A549 (cell line): Measurements from ENCODE around the gene KDM6B.

ENCODE experiments used
- POLR2A ChIP-seq: IDR thresholded peaks from 2 replicates; pipeline ENCODE4 v1.6.1; 2012; ENCODE audit warnings: mild to moderate bottlenecking, low read length
- TF ChIP-seq, protein P1 (sequence below): IDR thresholded peaks from 2 replicates; pipeline ENCODE4 v1.6.1; 2012
- TF ChIP-seq, protein P2 (sequence below): fragments of >200 bp; sonication (Bioruptor Twin); formaldehyde crosslinking; IDR thresholded peaks from 3 replicates; pipeline ENCODE4 v1.5.1; 2016

DNA sequence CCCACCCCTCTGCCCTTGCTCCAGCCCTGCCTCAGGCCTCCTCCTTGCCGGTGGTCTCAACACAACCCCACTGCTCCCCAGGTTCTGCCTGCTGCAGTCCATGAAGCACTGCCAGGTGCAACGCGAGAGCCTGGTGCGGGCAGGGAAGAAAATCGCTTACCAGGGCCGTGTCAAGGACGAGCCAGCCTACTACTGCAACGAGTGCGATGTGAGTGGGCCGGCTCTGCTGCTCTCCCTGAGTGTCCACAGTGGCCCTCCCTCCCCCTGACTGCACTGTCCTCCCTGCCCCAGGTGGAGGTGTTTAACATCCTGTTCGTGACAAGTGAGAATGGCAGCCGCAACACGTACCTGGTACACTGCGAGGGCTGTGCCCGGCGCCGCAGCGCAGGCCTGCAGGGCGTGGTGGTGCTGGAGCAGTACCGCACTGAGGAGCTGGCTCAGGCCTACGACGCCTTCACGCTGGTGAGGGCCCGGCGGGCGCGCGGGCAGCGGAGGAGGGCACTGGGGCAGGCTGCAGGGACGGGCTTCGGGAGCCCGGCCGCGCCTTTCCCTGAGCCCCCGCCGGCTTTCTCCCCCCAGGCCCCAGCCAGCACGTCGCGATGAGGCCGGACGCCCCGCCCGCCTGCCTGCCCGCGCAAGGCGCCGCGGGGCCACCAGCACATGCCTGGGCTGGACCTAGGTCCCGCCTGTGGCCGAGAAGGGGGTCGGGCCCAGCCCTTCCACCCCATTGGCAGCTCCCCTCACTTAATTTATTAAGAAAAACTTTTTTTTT lies 19.1 kb downstream of the KDM6B start:
- TF ChIP-seq POLR2A, result no peak
- TF ChIP-seq, protein P1, sequence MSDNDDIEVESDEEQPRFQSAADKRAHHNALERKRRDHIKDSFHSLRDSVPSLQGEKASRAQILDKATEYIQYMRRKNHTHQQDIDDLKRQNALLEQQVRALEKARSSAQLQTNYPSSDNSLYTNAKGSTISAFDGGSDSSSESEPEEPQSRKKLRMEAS, result no peak
- TF ChIP-seq, protein P2, sequence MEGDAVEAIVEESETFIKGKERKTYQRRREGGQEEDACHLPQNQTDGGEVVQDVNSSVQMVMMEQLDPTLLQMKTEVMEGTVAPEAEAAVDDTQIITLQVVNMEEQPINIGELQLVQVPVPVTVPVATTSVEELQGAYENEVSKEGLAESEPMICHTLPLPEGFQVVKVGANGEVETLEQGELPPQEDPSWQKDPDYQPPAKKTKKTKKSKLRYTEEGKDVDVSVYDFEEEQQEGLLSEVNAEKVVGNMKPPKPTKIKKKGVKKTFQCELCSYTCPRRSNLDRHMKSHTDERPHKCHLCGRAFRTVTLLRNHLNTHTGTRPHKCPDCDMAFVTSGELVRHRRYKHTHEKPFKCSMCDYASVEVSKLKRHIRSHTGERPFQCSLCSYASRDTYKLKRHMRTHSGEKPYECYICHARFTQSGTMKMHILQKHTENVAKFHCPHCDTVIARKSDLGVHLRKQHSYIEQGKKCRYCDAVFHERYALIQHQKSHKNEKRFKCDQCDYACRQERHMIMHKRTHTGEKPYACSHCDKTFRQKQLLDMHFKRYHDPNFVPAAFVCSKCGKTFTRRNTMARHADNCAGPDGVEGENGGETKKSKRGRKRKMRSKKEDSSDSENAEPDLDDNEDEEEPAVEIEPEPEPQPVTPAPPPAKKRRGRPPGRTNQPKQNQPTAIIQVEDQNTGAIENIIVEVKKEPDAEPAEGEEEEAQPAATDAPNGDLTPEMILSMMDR, result no peak
